ENCODE data around the gene ENTPD6.

The ENTPD6 gene

DNA sequence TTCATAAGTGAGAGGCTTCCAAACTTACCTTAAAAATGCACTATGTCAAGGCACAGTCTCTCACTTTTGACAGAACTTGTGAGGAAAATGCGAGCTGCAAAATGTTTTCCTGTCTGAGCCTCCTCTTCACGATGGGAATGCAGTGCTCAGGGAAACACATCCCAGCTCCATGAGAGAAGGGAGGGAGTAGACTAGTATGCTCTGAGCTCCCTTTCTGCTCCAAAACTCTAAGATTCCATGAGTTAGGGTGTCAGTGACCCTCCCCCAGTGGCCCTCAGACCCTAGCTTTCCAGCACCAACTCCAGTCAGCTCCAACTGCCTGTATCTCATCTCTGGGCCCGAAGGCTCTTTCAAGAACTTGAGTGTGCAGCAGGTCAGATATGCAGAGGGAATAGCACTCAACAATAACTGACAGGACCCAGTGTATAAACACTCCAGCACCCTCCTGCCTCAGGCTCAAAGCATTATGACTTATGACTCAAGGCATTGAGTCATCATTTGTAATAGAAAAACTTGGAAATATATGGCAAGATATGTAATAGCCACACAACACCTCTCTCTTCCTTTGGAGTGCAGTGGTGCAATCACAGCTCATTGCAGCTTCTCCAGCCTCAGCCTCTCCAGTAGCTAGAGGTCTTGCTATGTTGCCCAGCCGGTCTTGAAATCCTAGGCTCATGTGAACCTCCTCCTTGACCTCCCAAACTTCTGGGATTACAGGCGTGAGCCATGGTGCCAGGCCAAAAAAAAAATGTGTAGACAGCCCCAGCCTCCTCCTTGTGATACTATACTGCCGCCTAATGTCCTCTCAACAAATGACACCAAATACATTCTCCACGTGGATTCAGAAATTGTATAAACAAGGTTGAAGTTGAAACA is 16.7 kb upstream of the ENTPD6 start:
- TF ChIP-seq GATA2 (IDR thresholded peaks at IDR 0.05; ENCODE audit: low read depth, low read length): no peak
- no peak for TF ChIP-seq GATA3 (IDR thresholded peaks at IDR 0.05; ENCODE audit: low read depth, low read length)

DNA sequence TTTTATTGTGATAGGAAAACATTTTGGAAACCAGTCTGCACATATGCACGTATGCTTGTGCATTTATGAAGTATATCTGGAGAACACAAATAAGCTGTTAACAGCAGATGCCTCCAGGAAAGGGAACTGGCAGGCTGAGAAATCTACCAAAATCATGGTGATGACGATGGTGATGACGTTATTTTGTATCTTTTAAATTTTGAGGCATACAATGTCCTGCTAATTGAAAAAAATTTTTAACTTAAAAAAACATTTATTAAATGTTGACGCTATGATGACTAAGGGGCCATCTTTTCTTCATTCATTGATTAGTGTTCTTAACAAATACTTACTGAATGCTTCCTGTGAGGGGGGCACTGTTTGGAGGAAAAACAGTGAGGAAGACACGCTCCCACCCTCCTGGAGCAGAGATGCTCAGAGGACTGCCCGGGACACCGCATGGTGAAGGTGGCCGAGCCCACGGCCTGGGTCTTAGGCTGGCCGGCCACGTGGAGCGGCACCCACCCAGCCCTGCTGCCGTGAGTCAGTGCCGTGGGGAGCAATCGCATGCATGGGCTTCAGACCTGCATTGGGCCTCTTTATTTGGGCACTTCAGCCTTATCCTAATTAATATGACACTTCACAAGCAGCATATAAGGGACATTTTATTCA is 15.9 kb upstream of the ENTPD6 start:
- TF ChIP-seq GATA3 (IDR thresholded peaks at IDR 0.05; ENCODE audit: low read depth, low read length): no peak
- TF ChIP-seq GATA2 (IDR thresholded peaks at IDR 0.05; ENCODE audit: low read depth, low read length): no peak

DNA sequence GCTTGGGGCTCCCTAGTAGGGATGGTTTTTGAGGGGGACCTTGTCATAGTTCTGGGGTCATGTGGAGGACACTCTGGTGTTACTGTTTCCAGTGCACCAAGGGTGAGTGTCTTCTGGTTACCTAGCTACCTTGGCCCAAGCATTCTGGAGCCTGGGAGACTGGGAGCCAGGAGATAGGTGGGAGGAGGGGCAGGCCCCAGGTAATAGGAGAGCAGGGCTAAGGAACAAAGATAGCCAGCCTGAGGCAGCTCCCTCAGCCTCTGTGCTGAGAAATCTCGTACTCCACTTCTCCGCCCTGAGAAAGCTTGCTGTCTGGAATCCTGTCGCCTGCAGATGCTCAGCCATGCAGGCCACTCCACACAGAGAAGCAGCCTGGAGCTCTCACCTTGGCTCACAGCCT is 8.3 kb upstream of the ENTPD6 start:
- TF ChIP-seq GATA2 (IDR thresholded peaks at IDR 0.05; ENCODE audit: low read depth, low read length) (no peak), GATA3 (IDR thresholded peaks at IDR 0.05; ENCODE audit: low read depth, low read length) (no peak)

DNA sequence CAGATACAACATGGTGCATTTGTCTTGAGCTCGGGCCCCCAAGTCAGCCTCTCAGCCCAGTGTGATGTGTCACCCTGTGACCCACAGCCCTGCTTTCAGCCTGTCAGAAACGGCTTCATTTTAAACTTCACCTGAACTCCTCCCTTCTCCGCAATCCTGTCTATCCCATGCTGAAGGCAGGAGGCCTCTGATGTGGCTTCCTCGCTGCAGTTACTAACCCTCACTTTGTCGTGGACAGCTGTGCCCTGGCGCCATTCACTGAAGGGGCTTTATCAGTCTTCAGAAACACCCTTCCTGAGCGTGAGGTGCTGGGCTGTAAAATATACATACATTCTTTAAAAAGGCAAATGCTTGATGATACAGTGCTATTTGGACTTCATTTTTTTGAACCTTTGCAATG is 7.9 kb upstream of the ENTPD6 start:
- TF ChIP-seq GATA3 (IDR thresholded peaks at IDR 0.05; ENCODE audit: low read depth, low read length) (no peak), GATA2 (IDR thresholded peaks at IDR 0.05; ENCODE audit: low read depth, low read length) (no peak)

DNA sequence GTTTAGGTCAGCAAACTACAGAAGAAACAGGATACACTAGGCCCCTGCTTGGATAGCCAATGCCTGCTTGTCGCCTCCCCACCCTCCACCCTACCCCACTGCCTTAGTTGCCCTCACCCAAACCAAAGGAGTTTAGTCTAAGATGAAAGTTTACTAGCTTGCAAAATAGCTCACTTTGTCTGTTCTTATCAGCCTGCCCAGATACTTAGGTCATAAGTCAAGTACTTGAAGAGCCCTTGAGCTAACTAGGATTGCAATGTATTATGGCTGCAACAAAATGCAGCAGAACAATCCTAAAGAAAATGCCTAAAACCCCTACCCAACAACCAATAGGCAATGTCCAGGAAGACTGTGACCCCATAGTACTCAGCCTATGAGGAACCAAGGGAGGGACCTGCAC is 7.3 kb upstream of the ENTPD6 start:
- TF ChIP-seq GATA3 (IDR thresholded peaks at IDR 0.05; ENCODE audit: low read depth, low read length): no peak
- no peak for TF ChIP-seq GATA2 (IDR thresholded peaks at IDR 0.05; ENCODE audit: low read depth, low read length)

DNA sequence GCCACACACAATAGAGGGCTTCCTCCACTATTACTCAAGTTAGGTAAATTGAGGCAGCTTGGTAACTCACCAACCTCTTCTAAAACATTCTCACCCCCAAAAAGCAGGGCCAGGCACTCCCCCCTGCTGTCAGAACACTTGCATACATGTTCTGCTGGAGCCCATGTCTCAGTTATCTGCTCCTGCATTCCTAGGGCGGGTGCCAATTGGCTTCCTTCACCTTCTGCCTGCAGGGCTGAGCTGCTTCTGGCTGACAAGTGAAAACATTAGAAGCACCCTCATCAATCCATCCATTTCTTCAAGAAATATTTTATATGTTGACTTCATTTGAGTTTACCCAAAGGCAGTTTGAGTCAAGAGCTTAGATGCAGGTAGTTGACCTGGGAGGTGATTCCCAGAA is 4.5 kb upstream of the ENTPD6 start:
- no peak for TF ChIP-seq GATA2 (IDR thresholded peaks at IDR 0.05; ENCODE audit: low read depth, low read length)
- no peak for TF ChIP-seq GATA3 (IDR thresholded peaks at IDR 0.05; ENCODE audit: low read depth, low read length)

DNA sequence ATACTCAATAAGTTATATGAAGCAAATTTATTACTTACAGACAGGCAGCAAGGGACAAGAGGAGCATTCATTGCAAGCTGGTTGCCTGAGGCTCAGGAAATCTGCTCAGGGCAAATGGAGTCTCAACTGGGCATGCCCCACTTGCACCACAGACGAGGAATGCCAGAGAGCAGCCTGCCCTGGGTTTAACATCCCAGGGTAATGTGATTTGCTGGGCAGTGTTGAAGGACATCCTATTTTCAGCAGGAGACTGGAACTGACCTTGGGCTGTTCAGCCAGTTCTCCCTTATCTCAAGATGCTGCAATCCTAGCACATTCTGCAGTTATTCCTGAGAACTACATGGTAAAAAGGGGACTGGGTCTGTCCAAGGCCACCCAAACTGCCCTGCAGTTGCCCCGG is 3.8 kb upstream of the ENTPD6 start:
- TF ChIP-seq GATA2 (IDR thresholded peaks at IDR 0.05; ENCODE audit: low read depth, low read length) (no peak), GATA3 (IDR thresholded peaks at IDR 0.05; ENCODE audit: low read depth, low read length) (no peak)

DNA sequence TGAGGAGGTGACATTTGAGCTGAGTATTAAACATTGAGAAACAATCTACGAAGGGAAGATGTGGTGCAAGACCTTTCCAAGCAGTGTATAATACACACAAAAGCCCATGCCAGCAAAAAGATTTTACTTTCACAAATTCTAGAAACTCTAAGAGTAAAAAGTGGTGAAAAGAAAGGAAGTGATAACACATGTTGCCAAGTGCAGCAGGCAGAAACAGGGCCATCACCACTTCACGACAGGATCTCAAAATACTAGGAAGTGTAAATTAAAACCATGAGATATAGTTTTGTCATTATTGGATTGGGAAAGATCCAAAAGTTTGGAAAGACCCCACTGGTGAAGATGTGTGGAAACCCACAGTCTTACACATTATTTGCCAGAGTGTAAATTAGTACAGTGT is 1.7 kb upstream of the ENTPD6 start:
- TF ChIP-seq GATA3 (IDR thresholded peaks at IDR 0.05; ENCODE audit: low read depth, low read length) (no peak), GATA2 (IDR thresholded peaks at IDR 0.05; ENCODE audit: low read depth, low read length) (no peak)

DNA sequence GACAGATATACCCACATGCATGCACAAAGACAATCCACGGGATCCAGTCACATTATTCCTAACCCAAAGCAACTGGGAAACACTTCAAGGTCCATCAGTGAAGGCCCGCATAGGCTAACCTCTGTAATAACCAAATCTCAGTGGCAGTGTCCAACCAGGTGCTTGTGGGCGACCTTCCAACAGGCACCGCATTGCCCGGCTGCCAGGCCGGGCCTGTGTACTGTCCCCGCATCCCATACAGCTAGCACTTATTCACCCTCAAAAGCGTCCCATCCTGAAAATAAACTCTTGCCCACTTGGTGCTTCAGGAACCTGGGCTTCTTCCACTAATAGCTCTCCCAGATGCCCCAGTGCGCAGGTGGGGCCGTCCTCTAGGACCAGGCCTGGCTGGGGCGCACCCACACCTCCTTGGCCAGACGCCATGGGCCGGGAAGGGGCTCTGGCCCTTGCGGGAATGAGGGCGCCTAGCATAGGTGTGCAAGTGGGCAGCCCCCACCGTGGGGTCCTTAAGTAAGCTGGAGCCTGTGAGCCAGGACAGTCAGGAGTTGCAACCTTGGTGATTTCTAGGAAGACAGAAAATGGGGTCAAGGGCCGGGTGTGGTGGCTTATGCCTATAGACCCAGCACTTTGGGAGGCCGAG is 1.1 kb upstream of the ENTPD6 start:
- TF ChIP-seq GATA3 (IDR thresholded peaks at IDR 0.05; ENCODE audit: low read depth, low read length): no peak
- no peak for TF ChIP-seq GATA2 (IDR thresholded peaks at IDR 0.05; ENCODE audit: low read depth, low read length)

DNA sequence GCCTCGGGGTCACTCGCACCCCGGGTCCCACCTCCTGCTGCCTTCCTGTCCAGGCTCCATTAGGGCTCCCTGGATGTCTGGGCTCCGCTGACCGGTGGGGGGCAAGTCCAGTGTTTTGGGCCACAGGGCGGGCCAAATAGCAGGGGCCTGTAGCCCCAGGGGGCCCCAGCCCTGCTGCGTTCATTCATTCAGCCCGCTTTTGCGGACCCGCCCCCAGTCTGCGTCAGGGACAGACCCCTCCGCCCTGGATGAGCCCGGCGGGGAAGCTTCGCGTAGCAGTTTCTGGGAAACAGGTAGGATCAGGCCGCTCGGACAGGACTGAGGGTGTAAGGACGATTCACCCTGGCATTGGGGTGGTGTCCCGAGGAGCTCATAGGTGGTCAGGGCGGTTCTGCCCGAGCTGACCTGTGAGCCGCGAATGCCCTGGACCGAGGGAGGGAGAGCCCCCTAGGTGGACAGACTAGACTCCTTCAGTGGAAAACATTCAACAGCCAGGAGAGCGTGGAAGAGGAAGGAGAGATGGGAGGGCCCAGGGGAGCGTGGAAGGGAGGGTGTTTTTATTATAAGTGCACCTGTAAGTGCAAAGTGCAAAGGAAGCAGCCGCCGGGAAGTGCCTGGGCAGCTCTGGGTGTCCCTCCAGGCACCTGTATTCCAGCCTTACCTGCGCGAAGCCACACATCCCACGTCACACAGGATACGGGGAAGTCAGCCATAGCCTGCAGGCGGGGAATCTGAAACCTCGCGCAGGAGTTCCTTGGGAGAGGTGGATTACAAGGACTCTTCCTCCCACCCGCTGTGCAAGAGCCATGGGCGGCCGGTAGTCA is 662 bp downstream of the ENTPD6 start:
- TF ChIP-seq GATA3 (IDR thresholded peaks at IDR 0.05; ENCODE audit: low read depth, low read length): no peak

DNA sequence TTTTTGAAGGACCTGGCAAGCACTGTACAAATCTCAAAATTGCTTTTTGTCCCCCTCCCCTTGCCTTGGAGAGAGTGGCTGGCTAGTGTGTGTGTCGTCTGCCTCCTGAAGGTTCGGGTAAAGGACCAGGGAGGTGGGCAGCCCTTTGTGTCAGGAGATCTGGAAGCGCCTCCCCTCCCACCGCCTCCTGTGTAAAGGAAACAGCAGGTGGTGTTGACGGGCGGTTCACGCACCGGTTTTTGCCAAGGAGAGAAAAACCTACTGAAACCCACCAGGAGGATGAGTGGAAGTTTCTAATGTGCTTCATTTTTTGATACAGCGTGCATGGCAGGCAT is 1.2 kb downstream of the ENTPD6 start:
- TF ChIP-seq GATA2 (IDR thresholded peaks at IDR 0.05; ENCODE audit: low read depth, low read length) (no peak), GATA3 (IDR thresholded peaks at IDR 0.05; ENCODE audit: low read depth, low read length) (no peak)

DNA sequence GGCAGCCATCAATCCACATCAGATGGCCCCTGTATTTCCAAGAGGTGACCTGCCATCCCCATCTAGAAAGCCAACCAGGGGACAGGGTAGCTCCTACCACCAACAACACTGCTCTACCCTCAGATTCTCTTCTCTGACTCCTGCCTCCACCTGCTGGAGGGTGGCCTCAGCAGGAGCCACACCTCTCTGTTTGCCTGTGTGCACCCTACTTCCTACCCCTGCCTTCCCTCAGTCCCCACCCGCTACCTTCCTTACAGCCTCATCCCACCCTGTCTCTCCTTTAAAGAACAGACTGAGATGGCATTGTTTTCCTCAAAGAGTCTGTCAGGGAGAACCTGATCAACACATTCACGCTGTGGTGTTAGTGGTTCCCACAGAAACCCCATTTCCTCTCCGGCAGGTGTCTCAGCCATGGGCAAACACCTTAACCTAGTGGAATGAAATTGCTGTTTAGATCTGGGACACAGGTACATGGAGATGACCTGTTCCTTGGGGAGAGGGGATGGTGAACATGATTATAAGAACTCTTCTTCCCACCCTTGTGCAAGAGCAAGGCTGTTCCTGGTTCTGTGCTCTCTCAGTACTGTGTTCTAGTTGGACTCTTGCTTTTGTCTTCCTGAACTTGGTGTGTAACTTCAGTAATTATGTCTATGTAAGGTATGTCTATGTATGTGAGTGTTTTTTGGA is 1.8 kb downstream of the ENTPD6 start:
- no peak for TF ChIP-seq GATA2 (IDR thresholded peaks at IDR 0.05; ENCODE audit: low read depth, low read length)
- TF ChIP-seq GATA3 (IDR thresholded peaks at IDR 0.05; ENCODE audit: low read depth, low read length): no peak

DNA sequence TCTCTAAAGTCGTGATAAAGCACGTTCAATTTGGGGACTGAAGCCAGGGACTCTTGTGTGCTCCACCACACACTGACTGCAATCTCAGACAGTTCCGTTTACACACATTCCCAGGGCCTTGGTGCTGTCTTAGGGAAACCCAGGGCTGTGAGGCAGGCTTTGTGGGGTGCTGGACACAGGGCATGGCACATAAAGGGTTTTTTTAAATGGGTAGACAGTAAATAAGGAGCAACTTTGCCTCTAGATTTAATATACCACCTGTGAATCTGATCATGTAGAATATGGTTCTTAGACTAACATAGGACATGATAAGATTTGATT is 2.3 kb downstream of the ENTPD6 start:
- TF ChIP-seq GATA2 (IDR thresholded peaks at IDR 0.05; ENCODE audit: low read depth, low read length) (no peak), GATA3 (IDR thresholded peaks at IDR 0.05; ENCODE audit: low read depth, low read length) (no peak)
